ENCODE results near the gene MYO1D. TPM values are rescaled to one million over a fixed set of nuclear protein-coding genes. Genes with fewer than 3 reads are reported as not detected.
"Not testable (repeated sequence)": the region's sequence is repeated elsewhere in the genome, so short reads cannot be mapped to it uniquely, and the experiment has no call there.

Gene MYO1D
- total RNA-seq, 1 donor from 2014 or later = 11.9 TPM

DNA sequence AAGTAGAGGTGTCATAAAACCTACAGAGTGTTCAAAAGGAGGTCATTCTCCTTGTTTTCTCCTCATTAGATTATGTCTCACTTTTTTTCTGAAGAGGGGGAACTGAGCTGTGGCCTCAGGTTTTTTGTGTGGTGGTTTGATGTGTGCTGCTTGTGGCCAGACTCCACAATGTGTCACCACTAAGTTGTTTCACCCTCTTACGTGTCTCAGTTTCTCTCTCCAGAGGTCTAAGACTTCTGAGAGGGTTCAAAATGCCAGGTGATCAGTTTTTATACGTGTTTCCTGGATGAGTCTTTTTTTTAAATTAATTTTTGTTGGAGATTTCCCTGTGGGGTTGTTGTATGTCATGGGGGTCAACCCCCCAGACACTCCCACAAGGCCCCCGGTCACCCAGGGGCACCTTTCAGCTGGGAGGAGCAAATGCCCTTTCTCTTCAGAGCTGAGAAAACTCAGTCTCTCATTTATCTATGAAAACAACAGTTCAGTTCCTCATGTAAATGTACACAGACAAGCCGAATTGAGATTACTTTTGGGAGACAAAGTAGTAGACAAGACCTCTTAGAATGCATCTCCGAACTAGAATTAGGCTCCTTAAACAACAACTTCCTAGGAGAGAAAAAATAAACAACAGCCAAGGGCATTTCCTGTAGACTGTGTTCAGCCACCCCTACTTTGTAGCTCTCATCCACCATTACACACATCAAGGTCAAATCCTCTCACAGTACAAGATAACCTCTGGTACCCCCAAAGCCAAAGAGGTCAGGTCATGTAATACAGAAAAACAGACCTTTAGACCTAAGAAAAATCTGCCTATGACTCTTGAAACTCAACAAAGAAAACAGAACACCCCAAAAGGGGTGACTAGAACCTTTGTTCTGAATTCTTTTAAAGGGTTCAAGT lies 27.1 kb upstream of the MYO1D start:
- no peaks in the 10 kb centered on the region for H3K9me3 Mint-ChIP-seq
- H3K27me3 Mint-ChIP-seq (ENCODE audit: low read depth) = no peaks in the 10 kb centered on the region
- H3K27ac Mint-ChIP-seq (ENCODE audit: unreplicated experiment) = no peak overlapping the region
- DNase-seq (ENCODE audit: low read depth, low spot score) = no peak
- no peaks in the 10 kb centered on the region for H3K36me3 Mint-ChIP-seq (ENCODE audit: low read depth)
- H3K4me3 Mint-ChIP-seq = no peak overlapping the region
- H3K4me1 Mint-ChIP-seq = no peaks in the 10 kb centered on the region
- TF ChIP-seq, protein P1, sequence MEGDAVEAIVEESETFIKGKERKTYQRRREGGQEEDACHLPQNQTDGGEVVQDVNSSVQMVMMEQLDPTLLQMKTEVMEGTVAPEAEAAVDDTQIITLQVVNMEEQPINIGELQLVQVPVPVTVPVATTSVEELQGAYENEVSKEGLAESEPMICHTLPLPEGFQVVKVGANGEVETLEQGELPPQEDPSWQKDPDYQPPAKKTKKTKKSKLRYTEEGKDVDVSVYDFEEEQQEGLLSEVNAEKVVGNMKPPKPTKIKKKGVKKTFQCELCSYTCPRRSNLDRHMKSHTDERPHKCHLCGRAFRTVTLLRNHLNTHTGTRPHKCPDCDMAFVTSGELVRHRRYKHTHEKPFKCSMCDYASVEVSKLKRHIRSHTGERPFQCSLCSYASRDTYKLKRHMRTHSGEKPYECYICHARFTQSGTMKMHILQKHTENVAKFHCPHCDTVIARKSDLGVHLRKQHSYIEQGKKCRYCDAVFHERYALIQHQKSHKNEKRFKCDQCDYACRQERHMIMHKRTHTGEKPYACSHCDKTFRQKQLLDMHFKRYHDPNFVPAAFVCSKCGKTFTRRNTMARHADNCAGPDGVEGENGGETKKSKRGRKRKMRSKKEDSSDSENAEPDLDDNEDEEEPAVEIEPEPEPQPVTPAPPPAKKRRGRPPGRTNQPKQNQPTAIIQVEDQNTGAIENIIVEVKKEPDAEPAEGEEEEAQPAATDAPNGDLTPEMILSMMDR (conservative IDR thresholded peaks at IDR 0.05) = no peak

DNA sequence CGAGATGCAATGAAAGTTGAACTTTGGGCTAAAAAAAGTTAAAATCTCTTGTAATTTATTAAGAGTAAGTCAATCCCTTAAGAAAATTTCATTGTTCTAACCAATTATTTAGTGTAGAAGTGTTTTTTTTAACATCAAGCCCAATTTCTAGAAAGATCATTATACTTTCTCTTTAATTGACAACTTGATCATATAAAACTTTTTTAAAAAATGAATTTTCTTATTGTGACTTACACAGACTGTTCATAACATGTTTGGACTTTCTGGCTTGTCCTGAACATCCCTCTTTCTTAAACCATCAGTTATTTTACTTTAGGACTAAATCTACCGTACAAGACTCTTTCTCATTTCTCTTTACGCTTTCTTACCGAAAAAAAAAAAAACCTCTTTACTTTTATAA lies 24.8 kb upstream of the MYO1D start:
- Mint-ChIP-seq H3K27ac (ENCODE audit: unreplicated experiment) (no peak overlapping the region), H3K9me3 (no peaks in the 10 kb centered on the region), H3K36me3 (ENCODE audit: low read depth) (no peaks in the 10 kb centered on the region), H3K4me1 (no peaks in the 10 kb centered on the region), H3K27me3 (ENCODE audit: low read depth) (peaks cover 7% of the 10 kb centered on the region), H3K4me3 (no peak overlapping the region)
- TF ChIP-seq, protein P1 (conservative IDR thresholded peaks at IDR 0.05) = no peak
- no peak for DNase-seq (ENCODE audit: low read depth, low spot score)

DNA sequence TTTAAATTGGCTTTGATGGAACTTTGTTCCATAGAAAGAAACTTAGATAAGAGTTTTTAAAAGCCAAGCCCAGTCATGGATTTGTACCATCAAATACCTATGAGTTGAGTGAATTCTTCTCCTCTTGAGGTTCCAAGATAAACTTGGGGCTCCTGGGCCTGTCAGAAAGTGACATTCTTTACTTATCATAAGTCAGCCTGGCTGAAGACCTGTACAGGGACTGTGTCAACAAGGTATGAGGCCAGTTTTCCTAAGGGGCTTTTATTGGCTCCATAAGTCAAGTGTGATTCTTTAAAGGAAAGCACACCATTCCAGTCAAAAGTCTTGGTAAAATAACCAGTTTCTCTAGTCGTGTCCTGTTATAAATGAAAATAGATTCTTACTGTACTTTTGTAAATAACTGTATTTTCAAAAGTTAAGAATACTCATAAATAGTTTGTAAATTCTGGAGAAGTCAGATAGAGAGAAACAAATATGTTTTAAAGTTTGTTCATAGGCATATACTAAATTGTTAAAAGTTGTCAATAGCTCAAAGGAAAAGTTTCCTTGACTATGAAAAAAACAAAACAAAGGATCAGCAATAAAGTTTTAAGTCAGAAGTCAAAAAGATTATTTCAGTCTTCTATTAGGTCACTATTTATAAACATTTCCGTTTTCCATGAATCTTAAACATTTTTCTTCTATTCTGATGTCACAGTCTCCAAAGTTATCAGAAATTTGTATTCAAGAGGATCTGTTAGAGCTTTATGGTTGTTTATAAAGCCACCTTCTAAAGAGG lies 22.5 kb upstream of the MYO1D start:
- TF ChIP-seq, protein P1 (conservative IDR thresholded peaks at IDR 0.05) = no peak
- Mint-ChIP-seq H3K36me3 (ENCODE audit: low read depth) (no peaks in the 10 kb centered on the region), H3K4me1 (no peaks in the 10 kb centered on the region), H3K27me3 (ENCODE audit: low read depth) (peaks cover 7% of the 10 kb centered on the region), H3K4me3 (no peak overlapping the region), H3K27ac (ENCODE audit: unreplicated experiment) (no peak overlapping the region), H3K9me3 (no peaks in the 10 kb centered on the region)
- DNase-seq (ENCODE audit: low read depth, low spot score) = no peak

DNA sequence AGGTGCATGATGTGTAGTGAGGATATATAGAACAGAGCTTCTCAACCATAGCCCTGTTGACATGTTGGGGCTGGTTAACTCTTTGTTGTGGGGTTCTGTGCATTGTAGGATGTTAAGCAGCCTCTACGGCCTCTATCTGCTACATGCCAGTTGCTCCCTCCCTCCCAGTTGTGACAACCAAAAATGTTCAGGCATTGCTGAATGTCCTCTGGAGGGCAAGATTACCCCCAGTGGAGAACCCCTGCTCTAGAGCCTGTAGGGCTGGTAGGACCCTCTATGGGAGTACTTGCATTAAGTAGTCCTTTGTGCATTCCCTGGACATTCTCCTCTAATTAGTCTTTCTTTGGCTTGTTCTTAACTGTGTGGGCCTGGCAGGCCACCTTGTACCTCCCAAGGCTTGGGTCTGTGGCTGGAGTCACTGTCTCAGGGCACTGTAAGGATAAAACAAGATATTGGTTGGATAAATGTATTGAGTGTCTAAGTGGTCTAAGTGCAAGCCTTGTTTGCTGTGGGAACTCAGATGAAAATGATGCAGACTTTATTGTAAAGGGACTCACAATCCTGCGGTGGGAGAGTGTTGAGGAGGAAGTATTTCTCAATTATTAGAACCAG lies 19.8 kb upstream of the MYO1D start:
- Mint-ChIP-seq H3K27me3 (ENCODE audit: low read depth) (peaks cover 7% of the 10 kb centered on the region), H3K4me1 (no peaks in the 10 kb centered on the region), H3K27ac (ENCODE audit: unreplicated experiment) (no peak overlapping the region), H3K9me3 (no peaks in the 10 kb centered on the region), H3K36me3 (ENCODE audit: low read depth) (no peaks in the 10 kb centered on the region), H3K4me3 (no peak overlapping the region)
- TF ChIP-seq, protein P1 (conservative IDR thresholded peaks at IDR 0.05) = no peak
- DNase-seq (ENCODE audit: low read depth, low spot score) = no peak

DNA sequence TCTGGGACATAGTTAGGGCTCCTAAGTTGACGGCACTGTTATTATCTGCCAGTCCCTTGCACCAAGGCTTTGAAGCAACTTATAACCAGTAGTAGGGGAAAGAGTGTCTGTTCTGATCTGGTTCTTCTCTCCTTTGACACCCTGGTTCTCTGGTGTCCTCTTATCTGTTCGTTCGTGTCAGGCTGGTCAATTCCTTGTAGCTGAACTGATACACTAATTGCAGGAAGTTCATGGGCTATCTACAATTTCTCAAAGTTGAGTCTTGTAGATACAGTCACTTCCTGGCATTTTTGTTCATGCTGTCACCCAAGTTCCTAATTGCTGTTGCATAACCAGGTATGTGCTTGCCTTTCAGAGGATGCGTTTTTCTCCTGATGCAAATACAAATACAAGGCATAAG lies 17.3 kb upstream of the MYO1D start:
- H3K36me3 Mint-ChIP-seq (ENCODE audit: low read depth) = no peaks in the 10 kb centered on the region
- TF ChIP-seq, protein P1 (conservative IDR thresholded peaks at IDR 0.05) = no peak
- DNase-seq (ENCODE audit: low read depth, low spot score) = no peak
- no peaks in the 10 kb centered on the region for H3K4me1 Mint-ChIP-seq
- no peak overlapping the region for H3K4me3 Mint-ChIP-seq
- H3K27ac Mint-ChIP-seq (ENCODE audit: unreplicated experiment) = no peak overlapping the region
- no peaks in the 10 kb centered on the region for H3K9me3 Mint-ChIP-seq
- peaks cover 7% of the 10 kb centered on the region for H3K27me3 Mint-ChIP-seq (ENCODE audit: low read depth)

DNA sequence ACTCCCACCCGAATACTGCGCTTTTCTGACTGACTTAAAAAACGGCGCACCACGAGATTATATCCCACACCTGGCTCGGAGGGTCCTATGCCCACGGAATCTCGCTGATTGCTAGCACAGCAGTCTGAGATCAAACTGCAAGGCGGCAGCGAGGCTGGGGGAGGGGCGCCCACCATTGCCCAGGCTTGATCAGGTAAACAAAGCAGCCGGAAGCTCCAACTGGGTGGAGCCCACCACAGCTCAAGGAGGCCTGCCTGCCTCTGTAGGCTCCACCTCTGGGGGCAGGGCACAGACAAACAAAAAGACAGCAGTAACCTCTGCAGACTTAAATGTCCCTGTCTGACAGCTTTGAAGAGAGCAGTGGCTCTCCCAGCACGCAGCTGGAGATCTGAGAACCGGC lies 10.5 kb upstream of the MYO1D start:
- not testable (repeated sequence) for H3K27ac Mint-ChIP-seq (ENCODE audit: unreplicated experiment); DNase-seq (ENCODE audit: low read depth, low spot score); H3K4me1 Mint-ChIP-seq; H3K27me3 Mint-ChIP-seq (ENCODE audit: low read depth); H3K4me3 Mint-ChIP-seq; H3K9me3 Mint-ChIP-seq; H3K36me3 Mint-ChIP-seq (ENCODE audit: low read depth)

DNA sequence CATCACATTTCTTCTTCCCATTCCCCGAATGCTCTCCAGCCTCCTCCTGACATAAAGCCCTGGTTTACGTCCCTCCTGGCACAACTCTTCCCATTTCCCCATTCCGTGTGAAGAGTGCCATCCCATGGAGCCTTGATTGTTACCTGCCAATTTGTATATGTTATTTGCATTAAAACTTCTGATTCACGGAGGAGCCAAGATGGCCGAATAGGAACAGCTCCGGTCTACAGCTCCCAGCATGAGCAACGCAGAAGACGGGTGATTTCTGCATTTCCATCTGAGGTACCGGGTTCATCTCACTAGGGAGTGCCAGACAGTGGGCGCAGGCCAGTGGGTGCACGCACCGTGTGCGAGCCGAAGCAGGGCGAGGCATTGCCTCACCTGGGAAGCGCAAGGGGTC lies 10.0 kb upstream of the MYO1D start:
- not testable (repeated sequence) for H3K4me1 Mint-ChIP-seq; H3K4me3 Mint-ChIP-seq; H3K27ac Mint-ChIP-seq (ENCODE audit: unreplicated experiment)

More for the DNA sequence above, 10.0 kb upstream of the MYO1D start:
- H3K9me3 Mint-ChIP-seq; H3K36me3 Mint-ChIP-seq (ENCODE audit: low read depth); DNase-seq (ENCODE audit: low read depth, low spot score); H3K27me3 Mint-ChIP-seq (ENCODE audit: low read depth): not testable (repeated sequence)
